Liver (tissue), 3 donors: ENCODE measurements around the gene TBC1D9B.

Source experiments
- RAD21 ChIP-seq, 2 donors: IDR thresholded peaks; 2 replicates each; pipeline ENCODE4 v1.6.1; 2016; ENCODE audit warnings: antibody characterized with exemption in 2 of 2, mild to moderate bottlenecking in 2 of 2
- TAF1 ChIP-seq: conservative IDR thresholded peaks from 2 replicates; pipeline ENCODE4 v1.6.1; 2016; ENCODE audit warnings: antibody characterized with exemption, mild to moderate bottlenecking
- YY1 ChIP-seq: IDR thresholded peaks from 2 replicates; pipeline ENCODE4 v1.6.1; 2016; ENCODE audit warnings: antibody characterized with exemption, mild to moderate bottlenecking
- TF ChIP-seq, protein P1 (sequence below): fragments of 150-350 bp; IDR thresholded peaks from 2 replicates; pipeline ENCODE4 v1.5.1; 2017; ENCODE audit warnings: improper control_type of control experiment, low read depth, low read length; ENCODE audit not compliant: missing input control
- TF ChIP-seq, protein P2 (sequence below): IDR thresholded peaks from 2 replicates; pipeline ENCODE4 v1.6.1; 2016; ENCODE audit warnings: antibody characterized with exemption
- donor health status: healthy.
- donor health status: healthy.

DNA sequence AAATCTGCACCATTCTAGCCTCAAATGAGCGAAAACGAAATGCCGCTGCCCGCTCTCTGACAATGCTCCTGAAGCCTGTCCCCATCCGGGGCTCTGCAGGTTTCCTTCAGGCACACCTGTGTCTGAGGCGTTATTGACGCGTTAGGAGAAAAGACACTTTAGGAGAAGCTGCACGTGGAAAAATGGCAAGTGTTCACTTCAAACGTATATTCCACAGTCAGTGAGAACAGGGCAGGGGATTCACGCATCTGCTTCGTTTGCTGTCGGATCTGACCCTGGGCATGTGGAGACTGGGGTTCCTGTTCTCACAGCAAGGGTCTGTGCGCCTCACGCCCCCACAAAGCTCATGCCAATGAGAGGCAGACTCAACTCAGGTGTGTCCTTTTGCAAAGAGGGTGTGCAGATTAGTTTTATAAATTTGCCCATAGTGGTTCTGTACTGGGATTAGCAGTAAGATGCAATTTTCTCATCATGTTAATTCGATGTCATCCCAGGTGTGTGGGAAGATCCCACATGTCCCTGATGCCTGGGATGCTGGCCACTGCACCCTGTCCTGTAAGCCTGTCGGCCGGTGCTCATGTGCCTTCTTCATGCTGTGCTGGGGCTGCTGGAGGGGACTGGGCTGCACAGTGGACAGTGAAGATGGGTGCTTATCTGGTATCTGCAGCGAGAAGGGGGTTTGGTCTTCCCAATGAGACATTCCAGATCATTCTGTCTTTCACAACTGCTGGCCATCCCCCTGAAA lies 11.2 kb upstream of the TBC1D9B start:
- TF ChIP-seq, protein P1, sequence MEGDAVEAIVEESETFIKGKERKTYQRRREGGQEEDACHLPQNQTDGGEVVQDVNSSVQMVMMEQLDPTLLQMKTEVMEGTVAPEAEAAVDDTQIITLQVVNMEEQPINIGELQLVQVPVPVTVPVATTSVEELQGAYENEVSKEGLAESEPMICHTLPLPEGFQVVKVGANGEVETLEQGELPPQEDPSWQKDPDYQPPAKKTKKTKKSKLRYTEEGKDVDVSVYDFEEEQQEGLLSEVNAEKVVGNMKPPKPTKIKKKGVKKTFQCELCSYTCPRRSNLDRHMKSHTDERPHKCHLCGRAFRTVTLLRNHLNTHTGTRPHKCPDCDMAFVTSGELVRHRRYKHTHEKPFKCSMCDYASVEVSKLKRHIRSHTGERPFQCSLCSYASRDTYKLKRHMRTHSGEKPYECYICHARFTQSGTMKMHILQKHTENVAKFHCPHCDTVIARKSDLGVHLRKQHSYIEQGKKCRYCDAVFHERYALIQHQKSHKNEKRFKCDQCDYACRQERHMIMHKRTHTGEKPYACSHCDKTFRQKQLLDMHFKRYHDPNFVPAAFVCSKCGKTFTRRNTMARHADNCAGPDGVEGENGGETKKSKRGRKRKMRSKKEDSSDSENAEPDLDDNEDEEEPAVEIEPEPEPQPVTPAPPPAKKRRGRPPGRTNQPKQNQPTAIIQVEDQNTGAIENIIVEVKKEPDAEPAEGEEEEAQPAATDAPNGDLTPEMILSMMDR = no peak
- TF ChIP-seq, protein P2, sequence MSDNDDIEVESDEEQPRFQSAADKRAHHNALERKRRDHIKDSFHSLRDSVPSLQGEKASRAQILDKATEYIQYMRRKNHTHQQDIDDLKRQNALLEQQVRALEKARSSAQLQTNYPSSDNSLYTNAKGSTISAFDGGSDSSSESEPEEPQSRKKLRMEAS = no peak
- TF ChIP-seq RAD21 (IDR thresholded peaks at IDR 0.05) = no peak
- no peak for TF ChIP-seq TAF1
- TF ChIP-seq YY1 = no peak
